ENCODE measurements around the gene BPI.
A peak's percentile ranks its signal among the peaks of the same experiment; 100 is the strongest.
"Not testable (repeated sequence)": the region's sequence is repeated elsewhere in the genome, so short reads cannot be mapped to it uniquely, and the experiment has no call there.

BPI gene

DNA sequence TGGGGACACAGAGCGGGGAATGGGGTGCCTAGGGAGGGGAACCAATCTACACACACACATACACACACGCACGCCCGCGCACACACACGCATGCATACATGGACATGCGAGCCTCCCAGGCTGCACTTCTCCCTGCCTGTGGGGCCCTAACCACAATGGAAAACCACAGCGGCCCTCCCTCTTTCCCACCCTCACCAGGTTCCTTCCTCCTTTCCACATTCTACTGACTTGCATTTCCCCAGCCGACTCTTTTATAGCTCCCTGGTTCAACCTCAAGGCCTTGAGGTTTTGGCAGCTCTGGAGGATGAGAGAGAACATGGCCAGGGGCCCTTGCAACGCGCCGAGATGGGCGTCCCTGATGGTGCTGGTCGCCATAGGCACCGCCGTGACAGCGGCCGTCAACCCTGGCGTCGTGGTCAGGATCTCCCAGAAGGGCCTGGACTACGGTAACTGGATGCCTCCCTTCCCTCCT is at the start of gene BPI:
TSS of gene BPI (plus strand) at position 249 of the 472 bp plus-strand sequence. CDS start at position 317, 68 bp downstream.
- no peak within 1 kb of the TSS for H3K27ac ChIP-seq (ENCODE audit: poor library complexity, severe bottlenecking)
- TF ChIP-seq, protein P1, sequence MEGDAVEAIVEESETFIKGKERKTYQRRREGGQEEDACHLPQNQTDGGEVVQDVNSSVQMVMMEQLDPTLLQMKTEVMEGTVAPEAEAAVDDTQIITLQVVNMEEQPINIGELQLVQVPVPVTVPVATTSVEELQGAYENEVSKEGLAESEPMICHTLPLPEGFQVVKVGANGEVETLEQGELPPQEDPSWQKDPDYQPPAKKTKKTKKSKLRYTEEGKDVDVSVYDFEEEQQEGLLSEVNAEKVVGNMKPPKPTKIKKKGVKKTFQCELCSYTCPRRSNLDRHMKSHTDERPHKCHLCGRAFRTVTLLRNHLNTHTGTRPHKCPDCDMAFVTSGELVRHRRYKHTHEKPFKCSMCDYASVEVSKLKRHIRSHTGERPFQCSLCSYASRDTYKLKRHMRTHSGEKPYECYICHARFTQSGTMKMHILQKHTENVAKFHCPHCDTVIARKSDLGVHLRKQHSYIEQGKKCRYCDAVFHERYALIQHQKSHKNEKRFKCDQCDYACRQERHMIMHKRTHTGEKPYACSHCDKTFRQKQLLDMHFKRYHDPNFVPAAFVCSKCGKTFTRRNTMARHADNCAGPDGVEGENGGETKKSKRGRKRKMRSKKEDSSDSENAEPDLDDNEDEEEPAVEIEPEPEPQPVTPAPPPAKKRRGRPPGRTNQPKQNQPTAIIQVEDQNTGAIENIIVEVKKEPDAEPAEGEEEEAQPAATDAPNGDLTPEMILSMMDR (IDR thresholded peaks at IDR 0.05; ENCODE audit: poor library complexity, severe bottlenecking) = no peak

DNA sequence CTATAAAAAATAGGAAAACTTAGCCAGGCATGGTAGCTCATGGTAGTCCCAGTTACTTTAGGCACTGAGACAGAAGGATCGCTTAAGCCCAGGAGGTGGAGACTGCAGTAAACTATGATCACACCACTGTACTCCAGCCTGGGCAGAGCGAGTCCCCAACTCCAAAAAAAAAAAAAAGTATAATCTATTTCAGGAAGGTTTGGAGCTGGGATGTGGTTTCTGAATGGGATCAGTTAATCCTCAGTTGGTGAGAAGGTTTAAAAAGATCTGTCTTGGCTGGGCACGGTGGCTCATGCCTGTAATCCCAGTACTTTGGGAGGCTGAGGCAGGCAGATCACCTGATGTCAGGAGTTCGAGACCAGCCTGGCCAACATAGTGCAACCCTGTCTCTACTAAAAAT is 49.3 kb upstream of the BPI start:
- not testable (repeated sequence) for H3K27ac ChIP-seq (ENCODE audit: poor library complexity, severe bottlenecking); H3K4me3 ChIP-seq (ENCODE audit: severe bottlenecking); H3K36me3 ChIP-seq (ENCODE audit: low read depth); DNase-seq (ENCODE audit: low spot score); H3K9me3 ChIP-seq (ENCODE audit: severe bottlenecking); ATAC-seq (ENCODE audit: low read depth); H3K27me3 ChIP-seq (ENCODE audit: insufficient read depth, poor library complexity, severe bottlenecking); H3K4me1 ChIP-seq (ENCODE audit: insufficient read depth, poor library complexity, severe bottlenecking)

More for the DNA sequence above, at the start of gene BPI:
- DNase-seq (ENCODE audit: low spot score) (no peak), ATAC-seq (ENCODE audit: low read depth) (no peak)
- H3K9me3 ChIP-seq (ENCODE audit: severe bottlenecking) = no peaks in the 10 kb centered on the region
- H3K36me3 ChIP-seq (ENCODE audit: low read depth) = no peaks in the 10 kb centered on the region
- no peaks in the 10 kb centered on the region for H3K27me3 ChIP-seq (ENCODE audit: insufficient read depth, poor library complexity, severe bottlenecking)
- H3K4me1 ChIP-seq (ENCODE audit: insufficient read depth, poor library complexity, severe bottlenecking) = no peaks in the 10 kb centered on the region
- no peak within 1 kb of the TSS for H3K4me3 ChIP-seq (ENCODE audit: severe bottlenecking)

DNA sequence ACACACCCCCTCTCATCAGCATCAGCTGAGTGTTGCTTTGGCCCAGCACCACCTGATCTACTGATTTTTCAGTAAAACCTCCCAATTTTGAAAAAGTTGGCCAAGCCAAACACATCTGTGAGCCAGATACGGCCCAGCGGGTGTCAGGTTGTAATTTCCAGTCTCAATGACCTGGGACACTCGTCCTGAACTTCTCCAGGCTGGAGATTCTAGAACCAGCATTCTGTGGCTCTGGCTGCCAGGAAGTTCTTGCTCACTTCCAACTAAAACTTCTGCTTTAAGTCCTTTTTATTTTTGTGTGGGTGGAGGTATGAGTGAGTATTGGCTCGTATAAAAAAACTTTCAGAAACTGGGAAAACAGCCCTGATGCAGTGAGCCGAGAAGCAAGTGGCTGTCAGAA is 48.6 kb upstream of the BPI start:
- no peak for ATAC-seq (ENCODE audit: low read depth)

DNA sequence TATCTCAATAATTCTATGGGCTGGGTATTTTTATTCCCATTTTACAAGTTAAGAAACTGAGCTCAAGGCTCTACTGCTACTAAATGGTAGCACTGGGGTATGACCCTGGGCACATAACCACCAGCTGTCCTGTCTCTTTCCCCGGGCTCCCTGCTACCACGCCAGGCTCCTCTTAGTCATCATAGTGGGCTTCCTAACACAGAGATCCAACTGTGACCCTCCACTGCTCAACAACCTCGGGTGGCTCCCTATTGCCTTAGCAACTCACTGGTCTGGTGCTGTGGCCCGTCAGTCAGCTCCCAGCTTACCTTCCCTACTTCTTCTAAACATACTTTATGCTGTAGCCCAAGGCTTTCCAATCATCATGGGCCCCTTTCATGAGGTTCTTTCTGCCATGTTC is 47.9 kb upstream of the BPI start:
- Histone ChIP-seq H3K4me3 (ENCODE audit: severe bottlenecking) (no peak overlapping the region), H3K27ac (ENCODE audit: poor library complexity, severe bottlenecking) (no peak overlapping the region), H3K36me3 (ENCODE audit: low read depth) (no peaks in the 10 kb centered on the region), H3K27me3 (ENCODE audit: insufficient read depth, poor library complexity, severe bottlenecking) (peaks cover 12% of the 10 kb centered on the region), H3K4me1 (ENCODE audit: insufficient read depth, poor library complexity, severe bottlenecking) (no peaks in the 10 kb centered on the region), H3K9me3 (ENCODE audit: severe bottlenecking) (no peaks in the 10 kb centered on the region)
- TF ChIP-seq, protein P1 (IDR thresholded peaks at IDR 0.05; ENCODE audit: poor library complexity, severe bottlenecking) = no peak
- DNase-seq (ENCODE audit: low spot score) (peak; percentile 65), ATAC-seq (ENCODE audit: low read depth) (no peak)

More for the DNA sequence above, 48.6 kb upstream of the BPI start:
- Histone ChIP-seq H3K4me1 (ENCODE audit: insufficient read depth, poor library complexity, severe bottlenecking) (no peaks in the 10 kb centered on the region), H3K36me3 (ENCODE audit: low read depth) (no peaks in the 10 kb centered on the region), H3K27me3 (ENCODE audit: insufficient read depth, poor library complexity, severe bottlenecking) (peaks cover 9% of the 10 kb centered on the region), H3K4me3 (ENCODE audit: severe bottlenecking) (no peak overlapping the region), H3K9me3 (ENCODE audit: severe bottlenecking) (no peaks in the 10 kb centered on the region), H3K27ac (ENCODE audit: poor library complexity, severe bottlenecking) (no peak overlapping the region)
- TF ChIP-seq, protein P1 (IDR thresholded peaks at IDR 0.05; ENCODE audit: poor library complexity, severe bottlenecking) = no peak
- DNase-seq (ENCODE audit: low spot score) = peak; percentile 48

DNA sequence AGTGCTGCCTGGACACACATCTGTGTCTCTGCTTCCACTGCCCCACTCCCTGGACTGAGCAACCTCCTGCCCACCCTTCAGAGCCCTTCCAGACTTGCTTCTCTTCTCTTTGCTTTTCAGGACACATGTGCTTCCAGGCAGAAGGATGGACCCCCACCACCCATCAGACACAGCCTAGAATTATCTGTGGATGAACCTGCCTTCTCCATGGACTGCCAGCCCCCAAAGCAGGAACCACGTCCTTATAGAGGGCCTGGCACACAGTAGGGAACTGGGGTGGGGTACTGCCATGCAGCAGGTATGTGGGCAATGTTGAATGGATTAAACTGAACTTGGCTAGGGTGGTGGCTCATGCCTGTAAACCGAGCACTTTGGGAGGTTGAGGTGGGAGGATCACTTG is 47.0 kb upstream of the BPI start:
- ATAC-seq (ENCODE audit: low read depth) (no peak), DNase-seq (ENCODE audit: low spot score) (peak; percentile 54)
- TF ChIP-seq, protein P1 (IDR thresholded peaks at IDR 0.05; ENCODE audit: poor library complexity, severe bottlenecking) = no peak
- no peaks in the 10 kb centered on the region for H3K9me3 ChIP-seq (ENCODE audit: severe bottlenecking)
- H3K4me1 ChIP-seq (ENCODE audit: insufficient read depth, poor library complexity, severe bottlenecking) = no peaks in the 10 kb centered on the region
- H3K27ac ChIP-seq (ENCODE audit: poor library complexity, severe bottlenecking) = no peak overlapping the region
- no peak overlapping the region for H3K4me3 ChIP-seq (ENCODE audit: severe bottlenecking)
- no peaks in the 10 kb centered on the region for H3K36me3 ChIP-seq (ENCODE audit: low read depth)
- peaks cover 16% of the 10 kb centered on the region for H3K27me3 ChIP-seq (ENCODE audit: insufficient read depth, poor library complexity, severe bottlenecking)
